Transverse colon (tissue), 3 donors: ENCODE measurements around the gene TMEM178B.

Experiments
- POLR2A ChIP-seq: fragments of 450-650 bp; IDR thresholded peaks from one replicate; pipeline ENCODE4 v1.6.1; 2016; ENCODE audit warnings: antibody characterized with exemption, mild to moderate bottlenecking, moderate library complexity
- TF ChIP-seq, protein P1 (sequence below), 5 experiments: fragments of 200-600 bp in 3 of 5; fragments of 450-650 bp in 2 of 5; sonication (generic) in 3 of 5; IDR thresholded peaks; 1 replicate in 2 of 5; 2 replicates in 3 of 5; pipeline ENCODE4 v1.5.1; 2016 to 2017; ENCODE audit warnings: antibody characterized with exemption in 5 of 5, inconsistent platforms in 3 of 5, mild to moderate bottlenecking in 2 of 5, moderate library complexity in 1 of 5

DNA sequence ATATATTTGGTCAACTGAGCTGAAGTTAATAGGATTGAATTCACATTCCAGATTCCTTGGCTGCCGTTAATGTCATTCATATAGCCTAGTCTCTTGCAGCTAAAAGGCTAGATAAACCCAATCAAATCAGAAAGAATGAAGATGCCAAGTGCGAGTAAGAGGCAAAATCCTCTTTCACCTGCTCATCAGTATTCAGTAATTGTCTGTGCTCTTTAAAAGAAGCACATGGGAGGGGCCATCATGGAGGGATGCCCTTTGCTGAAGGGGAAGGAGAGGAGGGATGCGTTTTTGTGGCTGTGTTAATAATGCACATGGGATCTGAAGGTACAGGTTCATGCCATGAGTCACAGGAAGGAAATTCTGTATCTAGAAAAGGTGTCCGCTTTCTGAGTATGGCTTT is 232.2 kb downstream of the TMEM178B start:
- TF ChIP-seq, protein P1, sequence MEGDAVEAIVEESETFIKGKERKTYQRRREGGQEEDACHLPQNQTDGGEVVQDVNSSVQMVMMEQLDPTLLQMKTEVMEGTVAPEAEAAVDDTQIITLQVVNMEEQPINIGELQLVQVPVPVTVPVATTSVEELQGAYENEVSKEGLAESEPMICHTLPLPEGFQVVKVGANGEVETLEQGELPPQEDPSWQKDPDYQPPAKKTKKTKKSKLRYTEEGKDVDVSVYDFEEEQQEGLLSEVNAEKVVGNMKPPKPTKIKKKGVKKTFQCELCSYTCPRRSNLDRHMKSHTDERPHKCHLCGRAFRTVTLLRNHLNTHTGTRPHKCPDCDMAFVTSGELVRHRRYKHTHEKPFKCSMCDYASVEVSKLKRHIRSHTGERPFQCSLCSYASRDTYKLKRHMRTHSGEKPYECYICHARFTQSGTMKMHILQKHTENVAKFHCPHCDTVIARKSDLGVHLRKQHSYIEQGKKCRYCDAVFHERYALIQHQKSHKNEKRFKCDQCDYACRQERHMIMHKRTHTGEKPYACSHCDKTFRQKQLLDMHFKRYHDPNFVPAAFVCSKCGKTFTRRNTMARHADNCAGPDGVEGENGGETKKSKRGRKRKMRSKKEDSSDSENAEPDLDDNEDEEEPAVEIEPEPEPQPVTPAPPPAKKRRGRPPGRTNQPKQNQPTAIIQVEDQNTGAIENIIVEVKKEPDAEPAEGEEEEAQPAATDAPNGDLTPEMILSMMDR (IDR thresholded peaks at IDR 0.05) = no peak
- no peak for TF ChIP-seq POLR2A
